ENCODE data around the gene MACROD1.
"Not testable (repeated sequence)": the region's sequence is repeated elsewhere in the genome, so short reads cannot be mapped to it uniquely, and the experiment has no call there.

DNA sequence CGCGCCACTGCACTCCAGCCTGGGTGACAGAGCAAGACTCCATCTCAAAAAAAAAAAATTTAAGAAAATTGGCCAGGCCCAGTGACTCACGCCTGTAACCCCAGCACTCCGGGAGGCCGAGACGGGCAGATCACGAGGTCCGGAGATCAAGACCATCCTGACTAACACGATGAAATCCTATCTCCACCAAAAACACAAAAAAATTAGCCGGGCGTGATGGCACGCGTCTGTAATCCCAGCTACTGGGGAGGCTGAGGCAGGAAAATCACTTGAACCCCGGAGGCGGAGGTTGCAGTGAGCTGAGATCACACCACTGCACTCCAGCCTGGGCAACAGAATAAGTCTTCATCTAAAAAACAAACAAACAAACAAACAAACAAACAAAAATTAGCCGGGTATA, 3.1 kb downstream of the MACROD1 start:
- TF ChIP-seq, protein P1, sequence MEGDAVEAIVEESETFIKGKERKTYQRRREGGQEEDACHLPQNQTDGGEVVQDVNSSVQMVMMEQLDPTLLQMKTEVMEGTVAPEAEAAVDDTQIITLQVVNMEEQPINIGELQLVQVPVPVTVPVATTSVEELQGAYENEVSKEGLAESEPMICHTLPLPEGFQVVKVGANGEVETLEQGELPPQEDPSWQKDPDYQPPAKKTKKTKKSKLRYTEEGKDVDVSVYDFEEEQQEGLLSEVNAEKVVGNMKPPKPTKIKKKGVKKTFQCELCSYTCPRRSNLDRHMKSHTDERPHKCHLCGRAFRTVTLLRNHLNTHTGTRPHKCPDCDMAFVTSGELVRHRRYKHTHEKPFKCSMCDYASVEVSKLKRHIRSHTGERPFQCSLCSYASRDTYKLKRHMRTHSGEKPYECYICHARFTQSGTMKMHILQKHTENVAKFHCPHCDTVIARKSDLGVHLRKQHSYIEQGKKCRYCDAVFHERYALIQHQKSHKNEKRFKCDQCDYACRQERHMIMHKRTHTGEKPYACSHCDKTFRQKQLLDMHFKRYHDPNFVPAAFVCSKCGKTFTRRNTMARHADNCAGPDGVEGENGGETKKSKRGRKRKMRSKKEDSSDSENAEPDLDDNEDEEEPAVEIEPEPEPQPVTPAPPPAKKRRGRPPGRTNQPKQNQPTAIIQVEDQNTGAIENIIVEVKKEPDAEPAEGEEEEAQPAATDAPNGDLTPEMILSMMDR (IDR thresholded peaks at IDR 0.05; ENCODE audit: extremely low read depth in 1 of 2, insufficient read depth in 1 of 2, low read depth in 1 of 2, low read length in 2 of 2), result not testable (repeated sequence)
- TF ChIP-seq POLR2A (IDR thresholded peaks at IDR 0.05; ENCODE audit: low read depth, low read length); POLR2AphosphoS5 (IDR thresholded peaks at IDR 0.05; ENCODE audit: insufficient read depth, low read depth, low read length); EZH2 (IDR thresholded peaks at IDR 0.05; ENCODE audit: borderline replicate concordance, low read depth, low read length, severe bottlenecking): not testable (repeated sequence)

Measured in endothelial cell of umbilical vein (primary cell).